Measurements from ENCODE around the gene ZDHHC6.
"Not testable (repeated sequence)": the region's sequence is repeated elsewhere in the genome, so short reads cannot be mapped to it uniquely, and the experiment has no call there.

Gene ZDHHC6

GRCh38 chr10:112390125-112390703, 56.5 kb downstream of the ZDHHC6 start:
- no peak for DNase-seq

DNA sequence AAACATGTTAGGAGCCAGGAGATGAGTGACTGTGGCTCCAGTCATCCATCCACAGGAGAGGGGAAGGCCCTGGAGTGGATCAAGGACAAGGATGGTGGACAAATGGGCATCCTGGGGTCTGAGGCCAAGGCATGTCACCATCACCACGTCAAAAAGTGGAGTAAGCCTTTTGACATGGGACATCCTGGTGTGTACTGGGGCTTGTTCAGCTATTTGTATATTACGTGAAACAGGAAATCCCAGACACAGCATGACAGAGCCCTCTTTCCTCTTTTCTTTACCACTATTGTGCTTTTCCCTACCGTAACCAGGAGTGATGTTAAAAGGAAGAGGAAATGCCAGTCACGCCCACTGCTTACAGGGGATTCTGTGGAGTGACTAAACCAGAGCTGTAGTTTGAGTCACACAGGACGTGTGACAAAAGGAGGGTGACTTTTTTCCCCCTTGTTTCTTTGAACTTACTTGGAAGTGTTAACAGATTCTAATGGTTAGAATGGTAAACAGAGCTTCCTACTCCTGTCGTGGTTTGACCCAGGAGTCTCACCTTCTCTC, 57.4 kb downstream of the ZDHHC6 start:
- peak; percentile 63 for DNase-seq

DNA sequence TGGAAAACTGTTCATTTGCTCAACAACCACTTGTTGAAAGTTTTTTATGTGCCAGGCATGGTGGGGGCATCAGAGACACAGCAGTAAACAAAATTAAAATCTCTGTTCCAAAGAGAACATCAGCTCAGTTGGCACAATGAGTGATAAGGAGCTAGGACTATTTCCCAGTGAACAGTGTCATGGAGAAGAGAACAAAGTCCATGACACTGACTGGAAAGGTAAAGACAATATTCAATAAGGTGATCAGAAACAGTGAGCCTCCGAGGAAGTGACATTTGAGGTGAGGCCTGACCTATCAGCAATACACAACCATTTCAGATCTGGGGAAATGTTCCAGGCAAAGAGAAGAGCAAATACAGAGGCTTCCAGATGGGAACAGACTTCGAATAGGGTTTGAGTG, 58.2 kb downstream of the ZDHHC6 start:
- DNase-seq: no peak

GRCh38 chr10:112388056-112388455, 58.7 kb downstream of the ZDHHC6 start:
- DNase-seq: not testable (repeated sequence)

- DNase-seq: no peak
Measured at GRCh38 chr10:112385201-112385600, 61.5 kb downstream of the ZDHHC6 start.

DNA sequence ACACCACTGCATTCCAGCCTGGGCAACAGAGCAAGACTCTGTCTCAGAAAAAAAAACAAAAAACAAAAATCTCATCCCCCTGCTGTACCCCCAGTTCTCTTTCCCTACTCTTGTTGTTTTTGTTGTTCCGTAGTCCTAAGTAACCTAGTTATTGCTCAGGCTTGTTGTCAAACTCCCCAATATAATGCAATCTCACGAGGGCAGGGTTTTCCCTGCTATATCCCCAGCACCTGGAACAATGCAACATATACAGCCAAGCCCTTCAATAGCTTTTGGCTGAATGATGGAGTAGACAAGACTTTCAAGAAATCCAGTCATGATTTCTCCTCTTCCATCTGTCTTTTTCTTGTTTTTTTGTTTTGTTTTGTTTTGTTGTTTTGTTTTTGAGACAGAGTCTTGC, 62.6 kb downstream of the ZDHHC6 start:
- no peak for DNase-seq

DNA sequence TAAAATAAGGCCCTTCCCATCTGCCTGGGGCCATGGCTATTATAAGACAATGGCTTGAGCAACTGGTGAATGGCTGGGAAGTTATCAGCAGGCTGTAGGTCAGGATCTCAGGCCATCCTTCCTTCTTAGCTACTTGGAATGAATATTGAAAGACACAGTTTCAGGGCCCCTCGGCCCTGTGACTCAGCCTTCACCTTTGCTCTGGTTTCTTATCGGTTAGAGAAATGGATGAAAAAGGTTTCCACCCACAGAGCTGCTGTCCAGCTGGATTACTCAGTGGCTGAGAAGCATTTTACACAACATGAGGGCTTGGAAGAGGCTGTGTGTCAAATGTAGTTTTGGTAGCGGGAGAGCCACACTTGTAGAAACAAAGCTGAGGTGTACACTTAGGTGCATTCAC, 63.4 kb downstream of the ZDHHC6 start:
- no peak for DNase-seq

- DNase-seq: no peak
Measured at GRCh38 chr10:112382515-112383235, 64.0 kb downstream of the ZDHHC6 start.
